IPS-18c (cell line): ENCODE results near the gene EN2.

ENCODE experiments used
- H3K4me3 ChIP-seq: 2 replicates; pipeline ENCODE4 v1.7.0; 2013; ENCODE audit warnings: low read depth, mild to moderate bottlenecking, low read length, moderate library complexity; ENCODE audit not compliant: insufficient read depth
- H3K9me3 ChIP-seq: one replicate; pipeline ENCODE4 v1.6.1; 2013; ENCODE audit warnings: mild to moderate bottlenecking, low read length, moderate library complexity; ENCODE audit not compliant: control insufficient read depth, insufficient read depth

The EN2 gene

DNA sequence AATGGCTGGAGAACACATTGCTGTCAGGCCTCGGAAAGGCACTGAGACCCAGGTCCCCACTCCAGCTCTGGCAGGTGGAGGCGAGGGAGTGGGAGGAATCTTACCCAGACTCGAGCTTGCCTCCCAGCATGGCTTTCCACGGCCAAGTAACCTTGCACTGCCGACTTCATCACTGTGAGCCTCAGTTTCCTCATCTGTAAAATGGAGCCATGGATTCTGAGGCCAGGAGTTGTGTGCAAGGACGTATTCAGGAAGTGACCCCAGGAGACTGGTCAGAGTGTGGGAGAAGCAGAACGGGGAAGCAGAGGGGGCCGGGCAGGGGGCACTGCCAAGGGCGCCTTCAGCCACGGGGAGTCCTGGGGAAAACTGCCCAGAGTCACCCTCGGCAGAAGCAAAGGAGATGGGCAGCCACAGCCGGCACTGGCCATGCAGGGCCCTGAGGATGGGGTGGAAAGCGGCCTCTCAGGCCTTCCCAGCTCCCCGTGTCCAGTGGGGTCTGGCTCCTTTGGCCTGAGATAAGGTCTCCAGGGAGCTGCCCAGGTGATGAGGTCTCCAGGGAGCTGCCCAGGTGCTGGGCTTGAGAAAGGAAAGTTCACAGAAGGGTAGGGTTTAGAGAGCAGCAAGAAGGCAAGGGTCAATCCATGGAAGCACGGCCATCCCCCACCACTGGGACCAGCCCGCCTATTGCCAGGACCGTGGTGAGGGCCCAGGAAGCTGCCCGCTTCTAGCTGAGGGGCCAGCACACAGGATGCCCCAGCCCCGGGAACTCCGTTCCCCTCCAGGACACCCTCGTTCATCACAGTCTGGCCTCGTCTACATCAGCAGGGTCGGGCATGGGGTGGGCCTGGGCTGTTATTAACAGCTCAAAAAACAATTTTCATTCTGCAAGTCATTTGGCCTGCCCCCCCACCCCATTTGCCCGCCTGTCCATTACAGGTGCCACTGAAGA, 34.3 kb upstream of the EN2 start:
- no peaks in the 10 kb centered on the region for H3K9me3 ChIP-seq
- no peak overlapping the region for H3K4me3 ChIP-seq

- H3K9me3 ChIP-seq, result no peaks in the 10 kb centered on the region
- no peak overlapping the region for H3K4me3 ChIP-seq
Observed at GRCh38 chr7:155424301-155425010, 33.5 kb upstream of the EN2 start.

GRCh38 chr7:155425011-155425340, 33.0 kb upstream of the EN2 start:
- Histone ChIP-seq H3K4me3 (no peak overlapping the region), H3K9me3 (no peaks in the 10 kb centered on the region)

DNA sequence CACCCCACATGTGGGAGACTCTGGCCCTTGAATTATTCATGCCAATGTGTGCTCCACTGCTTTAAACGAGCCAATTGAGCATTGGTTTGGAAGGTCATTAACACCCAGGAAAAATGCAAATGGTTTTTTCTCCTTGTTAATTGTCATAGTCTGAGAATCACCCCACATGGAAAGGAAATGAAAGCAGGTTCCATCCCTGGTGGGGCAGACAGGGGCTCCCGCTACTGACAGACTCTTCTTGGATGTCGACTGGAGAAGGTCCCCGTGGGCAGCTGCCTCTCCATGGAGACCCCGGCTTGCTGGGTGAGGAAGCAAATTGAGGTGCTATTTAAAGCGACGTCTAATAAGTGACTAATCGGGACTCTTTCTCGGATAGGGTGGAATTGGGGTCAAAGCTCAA, 32.0 kb upstream of the EN2 start:
- Histone ChIP-seq H3K9me3 (no peaks in the 10 kb centered on the region), H3K4me3 (no peak overlapping the region)

DNA sequence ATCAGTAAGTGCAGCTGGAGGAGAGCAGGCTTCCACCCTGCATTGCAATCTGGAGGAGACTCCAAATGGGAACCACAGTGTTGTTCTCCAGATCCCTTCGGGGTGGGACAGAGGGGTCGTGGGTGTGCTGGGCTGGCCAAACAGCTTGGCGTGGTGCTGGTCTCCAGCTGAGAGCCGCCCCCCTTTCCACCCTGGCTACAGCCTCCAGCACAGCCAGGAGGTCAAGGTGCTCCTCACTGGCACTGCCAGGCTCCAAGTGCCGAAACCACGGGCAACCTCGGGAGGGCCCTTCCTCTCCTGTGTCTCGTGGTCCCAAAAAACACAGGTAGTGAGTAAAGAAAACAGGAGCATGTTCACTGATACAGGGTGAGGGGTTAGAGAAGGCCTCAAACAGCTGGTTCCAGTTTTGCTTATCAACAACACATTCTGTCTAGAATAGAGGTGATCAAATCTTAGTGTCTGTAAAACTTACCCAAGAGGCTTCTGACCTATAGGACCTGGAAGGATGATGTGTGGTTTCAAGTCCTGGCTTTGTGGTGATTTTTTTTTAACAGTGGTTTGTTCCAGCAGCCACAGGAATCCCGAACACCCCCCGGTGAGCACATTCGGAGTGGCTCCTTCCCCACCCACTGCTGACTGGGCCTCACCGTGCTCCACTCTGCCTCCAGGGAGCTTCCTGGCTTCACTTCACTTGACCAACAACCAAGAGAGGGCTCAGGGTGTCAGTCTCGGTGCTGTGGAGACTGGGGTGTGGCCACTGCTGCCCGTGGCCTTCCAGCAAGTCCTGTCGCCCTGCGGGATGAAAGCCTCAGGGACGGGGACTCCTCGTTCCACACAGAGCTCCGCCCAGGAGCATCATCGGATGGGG, 31.2 kb upstream of the EN2 start:
- no peak overlapping the region for H3K4me3 ChIP-seq
- no peaks in the 10 kb centered on the region for H3K9me3 ChIP-seq

DNA sequence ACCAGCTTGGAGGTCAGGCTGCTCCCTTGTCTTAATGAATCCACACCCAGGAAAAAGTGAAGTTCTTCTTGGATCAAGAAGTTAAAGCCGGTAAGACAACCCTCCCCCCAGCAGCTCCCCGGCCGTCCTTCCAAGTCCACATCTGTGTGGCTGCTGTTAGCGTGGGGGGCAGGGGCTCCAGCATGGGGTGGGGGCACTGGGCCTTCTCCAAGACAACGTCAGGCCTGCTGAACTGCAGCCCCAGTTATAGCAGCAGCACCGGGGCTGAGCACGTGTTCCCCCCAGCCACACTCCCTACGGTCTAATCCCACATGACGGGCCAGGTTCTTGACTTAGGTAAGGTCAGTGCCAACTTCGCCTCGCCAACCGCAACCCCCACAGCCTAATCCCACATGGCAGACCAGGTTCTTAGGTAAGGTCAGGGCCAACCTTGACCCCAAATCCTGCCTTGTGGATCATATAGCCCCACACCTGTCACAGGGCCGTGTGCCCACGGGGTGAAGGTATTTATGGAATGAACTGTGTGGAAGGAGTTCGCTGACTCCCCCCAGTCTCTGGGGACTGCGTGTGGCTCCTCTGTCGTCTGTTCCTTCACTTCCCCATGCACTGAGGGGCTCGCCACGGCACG, 30.4 kb upstream of the EN2 start:
- Histone ChIP-seq H3K4me3 (no peak overlapping the region), H3K9me3 (no peaks in the 10 kb centered on the region)

- no peak overlapping the region for H3K4me3 ChIP-seq
- H3K9me3 ChIP-seq, result no peaks in the 10 kb centered on the region
Observed at GRCh38 chr7:155428171-155428834, 29.6 kb upstream of the EN2 start.

GRCh38 chr7:155429651-155430050, 28.3 kb upstream of the EN2 start:
- no peaks in the 10 kb centered on the region for H3K9me3 ChIP-seq
- H3K4me3 ChIP-seq, result no peak overlapping the region

- Histone ChIP-seq H3K4me3 (no peak overlapping the region), H3K9me3 (no peaks in the 10 kb centered on the region)
Observed at GRCh38 chr7:155430606-155431005, 27.3 kb upstream of the EN2 start.

GRCh38 chr7:155431231-155431630, 26.7 kb upstream of the EN2 start:
- H3K4me3 ChIP-seq, result no peak overlapping the region

GRCh38 chr7:155431711-155432110, 26.2 kb upstream of the EN2 start:
- Histone ChIP-seq H3K9me3 (peaks cover 2% of the 10 kb centered on the region), H3K4me3 (no peak overlapping the region)

More at GRCh38 chr7:155431231-155431630, 26.7 kb upstream of the EN2 start:
- H3K9me3 ChIP-seq, result no peaks in the 10 kb centered on the region

GRCh38 chr7:155435110-155435509, 22.8 kb upstream of the EN2 start:
- Histone ChIP-seq H3K9me3 (peaks cover 2% of the 10 kb centered on the region), H3K4me3 (no peak overlapping the region)

GRCh38 chr7:155437836-155438235, 20.1 kb upstream of the EN2 start:
- Histone ChIP-seq H3K9me3 (peaks cover 2% of the 10 kb centered on the region), H3K4me3 (no peak overlapping the region)

DNA sequence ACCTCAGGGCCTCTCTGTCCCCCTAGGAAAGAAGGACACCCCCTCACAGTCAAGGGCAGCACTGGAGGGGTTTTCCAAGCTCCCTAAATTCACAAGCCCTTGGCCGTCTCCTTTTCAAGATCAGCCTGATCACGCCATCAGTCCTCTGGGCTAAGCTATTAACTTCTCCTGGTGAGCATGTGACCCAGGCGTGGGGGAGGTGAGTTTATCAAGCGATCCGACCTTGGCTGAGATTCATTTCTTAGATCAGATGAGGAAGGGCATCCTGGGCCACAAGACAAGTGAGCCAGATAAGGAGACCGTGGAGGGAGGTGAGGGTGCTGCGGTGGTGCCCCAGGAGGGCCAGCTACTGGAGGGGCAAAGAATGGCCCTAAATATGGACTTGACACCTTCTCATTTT, 19.2 kb upstream of the EN2 start:
- no peak overlapping the region for H3K4me3 ChIP-seq
- peaks cover 2% of the 10 kb centered on the region for H3K9me3 ChIP-seq

DNA sequence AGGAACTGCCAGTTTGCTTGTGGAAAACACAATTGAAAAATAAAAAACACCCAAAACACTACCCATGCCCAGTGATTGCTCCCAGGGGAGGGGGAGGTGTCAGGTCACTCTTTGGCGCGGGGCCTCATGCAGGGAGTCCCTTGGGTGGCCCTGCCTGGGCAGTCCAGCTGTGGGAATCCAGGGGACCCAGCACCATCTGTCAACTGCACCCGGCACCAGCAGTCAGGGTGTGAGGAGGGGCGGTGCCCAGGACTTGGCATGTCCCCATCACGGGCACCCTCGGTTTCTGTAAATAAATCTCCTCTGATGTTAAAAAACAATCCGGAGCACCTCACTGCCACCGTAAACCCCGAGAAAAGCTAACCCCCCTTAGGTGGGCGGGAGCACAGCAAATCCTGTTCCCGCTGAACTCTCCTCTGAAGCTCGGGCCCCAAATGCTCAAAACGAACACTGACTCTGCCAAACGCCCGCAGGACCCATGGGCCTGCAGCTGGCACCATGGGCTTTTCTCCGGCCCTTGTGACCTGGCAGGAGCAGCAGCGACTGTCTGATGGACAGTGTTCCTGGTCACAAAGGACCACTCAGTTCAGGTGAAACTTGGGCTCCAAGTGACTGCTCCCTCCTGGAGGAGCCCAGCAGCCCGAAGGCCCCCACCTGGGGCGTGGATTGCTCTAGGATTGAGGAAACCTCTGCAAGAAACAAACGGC, 18.5 kb upstream of the EN2 start:
- Histone ChIP-seq H3K4me3 (no peak overlapping the region), H3K9me3 (peaks cover 2% of the 10 kb centered on the region)

- Histone ChIP-seq H3K4me3 (no peak overlapping the region), H3K9me3 (peaks cover 2% of the 10 kb centered on the region)
Observed at GRCh38 chr7:155440018-155440410, 17.9 kb upstream of the EN2 start.
